Measurements from ENCODE around the gene TUT1. TPM values are rescaled to one million over a fixed set of nuclear protein-coding genes. Genes with fewer than 3 reads are reported as not detected.
A peak's percentile ranks its signal among the peaks of the same experiment; 100 is the strongest.

The TUT1 gene
- total and polyA plus RNA-seq, 7 experiments from 2014 or later = 20.2 to 54.6 (median 35.4) TPM

- H3K36me3 ChIP-seq (ENCODE audit: control insufficient read depth in 2 of 3, insufficient read depth in 3 of 3, low read length in 3 of 3) = peaks cover 0 to 63% (median 7%) of the 10 kb centered on the region in 3 experiments
- Mint-ChIP-seq H3K27ac (peak overlapping the region in 6 of 9 donors; percentile 15 to 72 (median 44)), H3K36me3 (peaks cover 0 to 31% (median 13%) of the 10 kb centered on the region in 5 donors), H3K4me1 (peaks cover 36 to 64% (median 52%) of the 10 kb centered on the region in 7 donors), H3K9me3 (no peaks in the 10 kb centered on the region), H3K4me3 (peak overlapping the region in 1 of 10 donors; percentile 19), H3K27me3 (no peaks in the 10 kb centered on the region)
- no peaks in the 10 kb centered on the region for H3K27me3 ChIP-seq (ENCODE audit: control insufficient read depth in 2 of 2, insufficient read depth in 2 of 2, low read length in 2 of 2)
- peaks cover 19 to 28% of the 10 kb centered on the region in 2 donors for H3K4me1 ChIP-seq (ENCODE audit: control insufficient read depth in 2 of 2, insufficient read depth in 2 of 2, low read length in 2 of 2)
- H3K9me3 ChIP-seq (ENCODE audit: control insufficient read depth in 2 of 3, low read length in 3 of 3) = no peaks in the 10 kb centered on the region
- POLR2A ChIA-PET = interaction anchor here (0.6 to 12.0 kb wide), 11 partner anchors 10 to 248 kb away, joined by 3 to 219 read pairs (median 4); partner anchors contain the start of genes B3GAT3, C11orf98, CSKMT and GANAB
- DNase-seq = no peak
- H3K27ac ChIP-seq (ENCODE audit: low read depth, low read length) = no peak overlapping the region
- intact Hi-C loops (cut with micrococcal nuclease) = no loop called here
- ATAC-seq = no peak
- CTCF ChIA-PET = interaction anchor here (0.6 kb wide), 1 partner anchor 1675 kb away, joined by 7 read pairs; no protein-coding TSS in a partner anchor
- H3K4me3 ChIP-seq (ENCODE audit: low read length) = no peak overlapping the region
These were observed 16.4 kb upstream of the TUT1 start for GRCh38 chr11:62607714-62608113.

- Histone ChIP-seq H3K4me1 (ENCODE audit: control insufficient read depth in 2 of 2, insufficient read depth in 2 of 2, low read length in 2 of 2) (peaks cover 10 to 19% of the 10 kb centered on the region in 2 donors), H3K4me3 (ENCODE audit: low read length) (no peak overlapping the region), H3K9me3 (ENCODE audit: control insufficient read depth in 2 of 3, low read length in 3 of 3) (no peaks in the 10 kb centered on the region), H3K36me3 (ENCODE audit: control insufficient read depth in 2 of 3, insufficient read depth in 3 of 3, low read length in 3 of 3) (peaks cover 0 to 68% (median 7%) of the 10 kb centered on the region in 3 experiments), H3K27ac (ENCODE audit: low read depth, low read length) (no peak overlapping the region), H3K27me3 (ENCODE audit: control insufficient read depth in 2 of 2, insufficient read depth in 2 of 2, low read length in 2 of 2) (no peaks in the 10 kb centered on the region)
- DNase-seq (no peak), ATAC-seq (no peak)
- no peak overlapping the region for H3K4me3 Mint-ChIP-seq
- no peaks in the 10 kb centered on the region for H3K27me3 Mint-ChIP-seq
- CTCF ChIA-PET = interaction anchor here (0.6 kb wide), 1 partner anchor 267 kb away, joined by 3 read pairs; no protein-coding TSS in a partner anchor
- peaks cover 36 to 58% (median 51%) of the 10 kb centered on the region in 7 donors for H3K4me1 Mint-ChIP-seq
- intact Hi-C loops (cut with micrococcal nuclease) = no loop called here
- peaks cover 0 to 1% (median 0%) of the 10 kb centered on the region in 11 donors for H3K9me3 Mint-ChIP-seq
- peaks cover 0 to 31% (median 13%) of the 10 kb centered on the region in 5 donors for H3K36me3 Mint-ChIP-seq
- POLR2A ChIA-PET = interaction anchor here (0.5 to 12.0 kb wide), 3 partner anchors 8 to 123 kb away, joined by 4 to 219 read pairs (median 5); partner anchors contain the start of genes MTA2 and TUT1
- H3K27ac Mint-ChIP-seq = peak overlapping the region in 1 of 9 donors; percentile 32
These were observed 14.6 kb upstream of the TUT1 start for GRCh38 chr11:62605902-62606301.

DNA sequence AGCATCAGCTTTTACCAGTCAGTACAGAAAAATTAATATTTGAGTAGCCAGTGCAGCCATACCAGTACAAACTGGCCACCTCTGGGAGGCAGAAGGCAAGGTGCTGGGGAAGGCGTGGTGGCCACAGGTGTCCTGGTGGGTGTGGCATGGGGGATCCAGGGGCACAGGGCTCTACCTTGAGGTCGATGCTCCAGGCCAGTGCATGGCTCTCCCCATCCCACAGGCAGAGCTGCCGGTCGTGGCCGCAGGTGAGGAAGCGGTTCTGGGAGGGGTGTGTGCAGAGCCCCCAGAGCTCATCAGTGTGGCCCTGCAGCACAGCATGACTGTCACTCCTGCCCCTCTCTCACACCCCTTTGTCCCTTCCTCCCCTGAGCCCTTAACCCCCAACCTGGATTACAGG is 14.1 kb upstream of the TUT1 start:
- H3K4me1 Mint-ChIP-seq = peaks cover 34 to 55% (median 49%) of the 10 kb centered on the region in 7 donors
- Histone ChIP-seq H3K4me3 (ENCODE audit: low read length) (no peak overlapping the region), H3K9me3 (ENCODE audit: control insufficient read depth in 2 of 3, low read length in 3 of 3) (no peaks in the 10 kb centered on the region), H3K36me3 (ENCODE audit: control insufficient read depth in 2 of 3, insufficient read depth in 3 of 3, low read length in 3 of 3) (peaks cover 0 to 69% (median 7%) of the 10 kb centered on the region in 3 experiments), H3K27me3 (ENCODE audit: control insufficient read depth in 2 of 2, insufficient read depth in 2 of 2, low read length in 2 of 2) (no peaks in the 10 kb centered on the region), H3K4me1 (ENCODE audit: control insufficient read depth in 2 of 2, insufficient read depth in 2 of 2, low read length in 2 of 2) (peaks cover 6 to 15% of the 10 kb centered on the region in 2 donors), H3K27ac (ENCODE audit: low read depth, low read length) (no peak overlapping the region)
- H3K36me3 Mint-ChIP-seq = peaks cover 0 to 34% (median 13%) of the 10 kb centered on the region in 5 donors
- peak overlapping the region in 1 of 10 donors; percentile 36 for H3K4me3 Mint-ChIP-seq
- peak overlapping the region in 3 of 9 donors; percentile 7 to 91 (median 68) for H3K27ac Mint-ChIP-seq
- no peaks in the 10 kb centered on the region for H3K27me3 Mint-ChIP-seq
- ChIA-PET POLR2A (interaction anchor here (1.1 to 12.0 kb wide), 3 partner anchors 8 to 22 kb away, joined by 3 to 219 read pairs (median 4); partner anchors contain the start of genes MTA2 and TUT1), CTCF (interaction anchor here (1.8 kb wide), 1 partner anchor 14 kb away, joined by 9 read pairs; the partner anchor contains the start of gene TUT1)
- peaks cover 0 to 1% (median 0%) of the 10 kb centered on the region in 11 donors for H3K9me3 Mint-ChIP-seq
- intact Hi-C loops (cut with micrococcal nuclease) = no loop called here
- DNase-seq = no peak
- no peak for ATAC-seq

- no peaks in the 10 kb centered on the region for H3K27me3 ChIP-seq (ENCODE audit: control insufficient read depth in 2 of 2, insufficient read depth in 2 of 2, low read length in 2 of 2)
- CTCF ChIA-PET = interaction anchor here (1.2 to 1.8 kb wide), 2 partner anchors 13 to 16 kb away, joined by 4 to 9 read pairs; partner anchors contain the start of gene TUT1
- H3K4me3 Mint-ChIP-seq = peak overlapping the region in 1 of 10 donors; percentile 36
- no peak overlapping the region for H3K27ac ChIP-seq (ENCODE audit: low read depth, low read length)
- H3K4me1 Mint-ChIP-seq = peaks cover 34 to 56% (median 46%) of the 10 kb centered on the region in 7 donors
- no peaks in the 10 kb centered on the region for H3K9me3 ChIP-seq (ENCODE audit: control insufficient read depth in 2 of 3, low read length in 3 of 3)
- intact Hi-C loops (cut with micrococcal nuclease) = loop anchor here in 1 of 2 donors (5.0 kb wide), 1 partner anchor 253 kb away; no protein-coding TSS in a partner anchor
- H3K36me3 Mint-ChIP-seq = peaks cover 0 to 38% (median 17%) of the 10 kb centered on the region in 5 donors
- H3K27ac Mint-ChIP-seq = peak overlapping the region in 1 of 9 donors; percentile 13
- no peak for ATAC-seq
- H3K4me1 ChIP-seq (ENCODE audit: control insufficient read depth in 2 of 2, insufficient read depth in 2 of 2, low read length in 2 of 2) = peaks cover 6 to 11% of the 10 kb centered on the region in 2 donors
- no peak overlapping the region for H3K4me3 ChIP-seq (ENCODE audit: low read length)
- H3K27me3 Mint-ChIP-seq = no peaks in the 10 kb centered on the region
- no peak for DNase-seq
- peaks cover 0 to 1% (median 0%) of the 10 kb centered on the region in 11 donors for H3K9me3 Mint-ChIP-seq
- POLR2A ChIA-PET = interaction anchor here (1.1 to 15.2 kb wide), 6 partner anchors 4 to 69 kb away, joined by 3 to 219 read pairs (median 4); partner anchors contain the start of genes C11orf98, CSKMT, EML3 and MTA2
- peaks cover 0 to 69% (median 7%) of the 10 kb centered on the region in 3 experiments for H3K36me3 ChIP-seq (ENCODE audit: control insufficient read depth in 2 of 3, insufficient read depth in 3 of 3, low read length in 3 of 3)
These were observed 13.3 kb upstream of the TUT1 start for GRCh38 chr11:62604460-62605120.

DNA sequence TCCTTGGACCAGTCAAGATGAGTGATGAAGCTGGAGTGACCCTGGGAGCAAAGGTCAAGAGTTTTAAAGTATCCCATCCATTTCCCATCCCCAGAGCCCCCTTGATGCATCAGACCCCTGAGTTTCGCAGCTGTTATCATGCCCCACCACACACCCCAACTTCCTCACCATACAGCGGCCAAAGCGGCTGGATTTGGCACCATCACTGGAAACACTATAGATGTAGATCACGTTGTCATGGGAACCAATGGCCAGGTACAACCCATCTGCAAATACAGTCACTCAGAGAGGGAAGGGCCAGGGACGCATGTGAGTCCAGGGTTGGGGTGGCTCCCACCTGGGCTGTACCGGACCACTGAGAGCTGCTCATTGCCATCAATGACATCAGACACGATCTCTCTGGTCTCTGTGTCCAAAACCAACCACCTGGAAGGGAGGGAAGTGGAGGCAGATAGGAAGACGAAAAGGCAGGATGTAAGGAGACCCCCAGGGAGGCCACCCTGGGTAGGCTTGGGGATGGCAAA is 12.5 kb upstream of the TUT1 start:
- H3K9me3 ChIP-seq (ENCODE audit: control insufficient read depth in 2 of 3, low read length in 3 of 3) = no peaks in the 10 kb centered on the region
- no peak overlapping the region for H3K27ac ChIP-seq (ENCODE audit: low read depth, low read length)
- H3K9me3 Mint-ChIP-seq = peaks cover 0 to 1% (median 0%) of the 10 kb centered on the region in 11 donors
- peaks cover 36 to 56% (median 46%) of the 10 kb centered on the region in 7 donors for H3K4me1 Mint-ChIP-seq
- H3K27me3 ChIP-seq (ENCODE audit: control insufficient read depth in 2 of 2, insufficient read depth in 2 of 2, low read length in 2 of 2) = no peaks in the 10 kb centered on the region
- H3K27me3 Mint-ChIP-seq = no peaks in the 10 kb centered on the region
- H3K27ac Mint-ChIP-seq = peak overlapping the region in 8 of 9 donors; percentile 13 to 78 (median 62)
- no peak overlapping the region for H3K4me3 ChIP-seq (ENCODE audit: low read length)
- H3K4me3 Mint-ChIP-seq = peak overlapping the region; percentile 40 to 95 (median 62)
- ATAC-seq (no peak), DNase-seq (no peak)
- H3K36me3 Mint-ChIP-seq = peaks cover 3 to 46% (median 25%) of the 10 kb centered on the region in 5 donors
- intact Hi-C loops (cut with micrococcal nuclease) = loop anchor here in 1 of 2 donors (5.0 kb wide), 1 partner anchor 253 kb away; no protein-coding TSS in a partner anchor
- ChIA-PET POLR2A (interaction anchor here (0.8 to 15.2 kb wide), 6 partner anchors 5 to 70 kb away, joined by 3 to 219 read pairs (median 4); partner anchors contain the start of genes C11orf98, CSKMT, EML3 and INTS5), CTCF (interaction anchor here (1.2 to 1.8 kb wide), 2 partner anchors 12 to 17 kb away, joined by 4 to 9 read pairs; partner anchors contain the start of gene TUT1)
- H3K4me1 ChIP-seq (ENCODE audit: control insufficient read depth in 2 of 2, insufficient read depth in 2 of 2, low read length in 2 of 2) = peaks cover 5 to 13% of the 10 kb centered on the region in 2 donors
- peaks cover 0 to 61% (median 7%) of the 10 kb centered on the region in 3 experiments for H3K36me3 ChIP-seq (ENCODE audit: control insufficient read depth in 2 of 3, insufficient read depth in 3 of 3, low read length in 3 of 3)

- peak overlapping the region; percentile 4 for H3K27ac ChIP-seq (ENCODE audit: low read depth, low read length)
- H3K4me1 Mint-ChIP-seq = peaks cover 42 to 60% (median 50%) of the 10 kb centered on the region in 7 donors
- peak overlapping the region; percentile 13 to 82 (median 61) for H3K27ac Mint-ChIP-seq
- H3K36me3 Mint-ChIP-seq = peaks cover 8 to 50% (median 32%) of the 10 kb centered on the region in 5 donors
- H3K4me3 ChIP-seq (ENCODE audit: low read length) = no peak overlapping the region
- peaks cover 0 to 1% (median 0%) of the 10 kb centered on the region in 11 donors for H3K9me3 Mint-ChIP-seq
- no peaks in the 10 kb centered on the region for H3K27me3 ChIP-seq (ENCODE audit: control insufficient read depth in 2 of 2, insufficient read depth in 2 of 2, low read length in 2 of 2)
- H3K4me1 ChIP-seq (ENCODE audit: control insufficient read depth in 2 of 2, insufficient read depth in 2 of 2, low read length in 2 of 2) = peaks cover 9 to 21% of the 10 kb centered on the region in 2 donors
- intact Hi-C loops (cut with micrococcal nuclease) = loop anchor here in 1 of 2 donors (5.0 kb wide), 1 partner anchor 254 kb away; no protein-coding TSS in a partner anchor
- peaks cover 5 to 60% (median 11%) of the 10 kb centered on the region in 3 experiments for H3K36me3 ChIP-seq (ENCODE audit: control insufficient read depth in 2 of 3, insufficient read depth in 3 of 3, low read length in 3 of 3)
- ChIA-PET POLR2A (interaction anchor here (1.2 to 15.2 kb wide), 3 partner anchors 5 to 50 kb away, joined by 3 to 219 read pairs (median 219); partner anchors contain the start of genes EML3, INTS5, MTA2 and ROM1), CTCF (interaction anchor here (0.5 to 1.2 kb wide), 2 partner anchors 18 to 1551 kb away, joined by 3 to 4 read pairs; no protein-coding TSS in a partner anchor)
- DNase-seq (no peak), ATAC-seq (no peak)
- no peaks in the 10 kb centered on the region for H3K27me3 Mint-ChIP-seq
- H3K9me3 ChIP-seq (ENCODE audit: control insufficient read depth in 2 of 3, low read length in 3 of 3) = no peaks in the 10 kb centered on the region
- H3K4me3 Mint-ChIP-seq = peak overlapping the region; percentile 40 to 95 (median 64)
These were observed 11.7 kb upstream of the TUT1 start for GRCh38 chr11:62603072-62603408.

Measured in naive thymus-derived CD4-positive, alpha-beta T cell (primary cell).